K562 (cell line): ENCODE data around the gene ZC3H18. TPM values are rescaled to one million over a fixed set of nuclear protein-coding genes. Genes with fewer than 3 reads are reported as not detected.
A peak's percentile ranks its signal among the peaks of the same experiment; 100 is the strongest.

ENCODE experiments used
- ATAC-seq: fragments of 200-7000 bp; cut with Tn5 transposase; 3 replicates; pipeline ENCODE4 v1.9.1; 2020; ENCODE audit warnings: moderate library complexity
- BruUV-seq: library from RNA; stranded (reverse); fragments of 400-500 nt; replicated peaks from 2 replicates; lab custom pipeline; 2021; lab: Mats Ljungman, UMichigan
- CTCF ChIA-PET: fragments of 300-600 bp; formaldehyde crosslinking; extraction: SDS; loops from one replicate; lab custom pipeline; 2021; ENCODE audit warnings: low intra/inter-chr PET ratio; lab: Yijun Ruan, JAX
- POLR2A ChIA-PET: fragments of 300-600, 350-650 bp; sonication (Branson Sonifier 250); formaldehyde crosslinking; extraction: SDS; loops from one replicate; lab custom pipeline; 2021; ENCODE audit warnings: antibody characterized with exemption, inconsistent platforms; lab: Yijun Ruan, JAX
- DNase-seq, 4 experiments: peaks; one replicate each; pipeline versions ENCODE4 v3.0.0 to v3.0.0-alpha.2; 2011 to 2018; ENCODE audit warnings: low spot score in 3 of 4, mixed read lengths in 3 of 4; ENCODE audit errors: extremely low read depth in 1 of 4
- FAIRE-seq: peaks from 2 replicates; lab custom pipeline; 2011; peaks lifted over from hg19 to GRCh38; lab: Jason Lieb, UNC
- H2AFZ ChIP-seq: 2 replicates; pipeline ENCODE4 v1.6.0; 2011; ENCODE audit warnings: low read depth, low read length, control low read depth, inconsistent platforms
- H3K27ac ChIP-seq: fragments of 200-600 bp; 3 replicates; pipeline ENCODE4 v1.8.0; 2011; ENCODE audit warnings: low read depth, mild to moderate bottlenecking, control low read depth, inconsistent platforms, low read length, moderate library complexity, mixed read lengths; ENCODE audit errors: extremely low read depth
- H3K27me3 ChIP-seq, 2 experiments: fragments of 300-600 bp in 1 of 2; 2 replicates in 1 of 2; 3 replicates in 1 of 2; pipeline versions ENCODE4 v1.6.0 to v1.8.0; 2011; ENCODE audit warnings: inconsistent platforms in 2 of 2, low read length in 2 of 2, mild to moderate bottlenecking in 1 of 2, mixed read lengths in 1 of 2, moderate library complexity in 1 of 2; ENCODE audit not compliant: control insufficient read depth in 2 of 2, insufficient read depth in 2 of 2
- H3K36me3 ChIP-seq: fragments of 300-600 bp; 3 replicates; pipeline ENCODE4 v1.8.0; 2011; ENCODE audit warnings: mild to moderate bottlenecking, low read length, inconsistent platforms; ENCODE audit not compliant: control insufficient read depth, insufficient read depth
- H3K4me1 ChIP-seq, 2 experiments: fragments of 200-600 bp in 1 of 2; replicated peaks in 1 of 2; 2 replicates in 1 of 2; 3 replicates in 1 of 2; pipeline versions ENCODE4 v1.5.1 to v1.8.0; 2011; ENCODE audit warnings: inconsistent platforms in 2 of 2, low read length in 2 of 2, mild to moderate bottlenecking in 1 of 2, mixed read lengths in 1 of 2, moderate library complexity in 1 of 2; ENCODE audit not compliant: control insufficient read depth in 2 of 2, insufficient read depth in 2 of 2
- H3K4me2 ChIP-seq: 2 replicates; pipeline ENCODE4 v1.6.1; 2011; ENCODE audit warnings: low read length, control low read depth, inconsistent platforms, mixed read lengths; ENCODE audit not compliant: insufficient read depth
- H3K4me3 ChIP-seq: fragments of 200-600 bp; sonication (generic), shearing (Covaris generic); 2 replicates; pipeline ENCODE4 v1.5.1; 2016; ENCODE audit warnings: control low read depth, inconsistent platforms
- H3K79me2 ChIP-seq: fragments of 200-600 bp; 3 replicates; pipeline ENCODE4 v1.8.0; 2011; ENCODE audit warnings: low read length, inconsistent platforms; ENCODE audit not compliant: control insufficient read depth, insufficient read depth
- H3K9ac ChIP-seq, 2 experiments: 2 replicates each; pipeline versions ENCODE4 v1.6.0 to v1.6.1; 2011; ENCODE audit warnings: low read depth in 2 of 2, low read length in 2 of 2, control low read depth in 1 of 2, inconsistent platforms in 1 of 2, mild to moderate bottlenecking in 1 of 2, mixed read lengths in 1 of 2; ENCODE audit not compliant: insufficient read depth in 1 of 2
- H3K9me1 ChIP-seq: one replicate; pipeline ENCODE4 v1.6.0; 2011; ENCODE audit warnings: inconsistent platforms, mild to moderate bottlenecking, low read length, moderate library complexity; ENCODE audit not compliant: control insufficient read depth, insufficient read depth
- H3K9me3 ChIP-seq: replicated peaks from 2 replicates; pipeline ENCODE4 v1.5.1; 2011; ENCODE audit warnings: low read depth, low read length, inconsistent platforms; ENCODE audit not compliant: control insufficient read depth, insufficient read depth
- H4K20me1 ChIP-seq: replicated peaks from 2 replicates; pipeline ENCODE4 v1.6.1; 2011; ENCODE audit warnings: low read length, inconsistent platforms, mixed read lengths; ENCODE audit not compliant: control insufficient read depth, insufficient read depth
- E2F5 ChIP-seq: sonication (generic); formaldehyde crosslinking; IDR thresholded peaks from 2 replicates; pipeline ENCODE4 v1.8.0; 2022; ENCODE audit warnings: mild to moderate bottlenecking, missing genetic modification reagents
- ESRRB ChIP-seq: fragments of 250-450 bp; sonication (Bioruptor Pico); IDR thresholded peaks from 2 replicates; pipeline ENCODE4 v1.5.0; 2020; ENCODE audit warnings: mild to moderate bottlenecking, moderate library complexity, borderline replicate concordance
- ETV1 ChIP-seq: fragments of 450-650 bp; conservative IDR thresholded peaks from 2 replicates; pipeline ENCODE4 v1.6.1; 2016; ENCODE audit warnings: missing genetic modification characterization, control low read depth, low read depth, missing compliant biosample characterization
- FOXP4 ChIP-seq: sonication (generic); formaldehyde crosslinking; IDR thresholded peaks from 2 replicates; pipeline ENCODE4 v1.8.0; 2022; ENCODE audit warnings: mild to moderate bottlenecking, missing genetic modification reagents, borderline replicate concordance
- HES1 ChIP-seq: fragments of 450-650 bp; IDR thresholded peaks from 2 replicates; pipeline ENCODE4 v1.6.1; 2016; ENCODE audit warnings: low read depth, mild to moderate bottlenecking, moderate library complexity
- HNRNPH1 ChIP-seq: fragments of 200-400 bp; formaldehyde crosslinking; optimal IDR thresholded peaks from 2 replicates; pipeline ENCODE3; 2017; ENCODE audit warnings: low read depth, mild to moderate bottlenecking, low read length, moderate library complexity
- MCM3 ChIP-seq: fragments of 450-650 bp; IDR thresholded peaks from 2 replicates; pipeline ENCODE4 v1.6.1; 2016
- RFX5 ChIP-seq: IDR thresholded peaks from 2 replicates; pipeline ENCODE4 v1.6.1; 2011; ENCODE audit warnings: low read depth, mild to moderate bottlenecking, improper control_type of control experiment, low read length
- SMARCE1 ChIP-seq: fragments of 450-650 bp; IDR thresholded peaks from 2 replicates; pipeline ENCODE4 v1.7.1; 2016; ENCODE audit warnings: mild to moderate bottlenecking
- TAL1 ChIP-seq: fragments of 450-650 bp; IDR thresholded peaks from 2 replicates; pipeline ENCODE4 v1.6.1; 2016; ENCODE audit warnings: mild to moderate bottlenecking
- TFAP4 ChIP-seq: sonication (generic); formaldehyde crosslinking; IDR thresholded peaks from 2 replicates; pipeline ENCODE4 v1.8.0; 2022; ENCODE audit warnings: missing genetic modification reagents, mild to moderate bottlenecking, moderate library complexity, borderline replicate concordance
- TRIM25 ChIP-seq: fragments of 450-650 bp; IDR thresholded peaks from 2 replicates; pipeline ENCODE4 v1.7.0; 2016; ENCODE audit warnings: borderline replicate concordance
- ZBED1 ChIP-seq: IDR thresholded peaks from 2 replicates; pipeline ENCODE4 v1.6.1; 2014
- ZNF12 ChIP-seq: sonication (generic); formaldehyde crosslinking; IDR thresholded peaks from 2 replicates; pipeline ENCODE4 v1.4.0; 2020; ENCODE audit warnings: mild to moderate bottlenecking, missing genetic modification reagents
- ZNF347 ChIP-seq: fragments of 450-650 bp; formaldehyde crosslinking; IDR thresholded peaks from 2 replicates; pipeline ENCODE4 v1.4.0; 2020; ENCODE audit warnings: low read depth, mild to moderate bottlenecking, moderate library complexity
- WGBS: fragments of 100-300 bp; shearing (Covaris generic); methylation state at CpG from one replicate; pipeline ENCODE4 v1.1.6; 2016; ENCODE audit warnings: low coverage, mixed read lengths; ENCODE audit not compliant: insufficient coverage; ENCODE audit errors: missing lambda C conversion rate; 5-methylcytosine and 5-hydroxymethylcytosine counted together
- in situ Hi-C: fragments of 300-500 bp; cut with MboI; formaldehyde crosslinking; loops from 4 replicates; pipeline ENCODE4 v1.15.0; 2018; ENCODE audit warnings: inconsistent platforms, mixed read lengths
- intact Hi-C: fragments of 100-400 bp; cut with micrococcal nuclease; formaldehyde crosslinking; loops from 2 replicates; pipeline ENCODE4 v1.14.2; 2022
- polyA plus RNA-seq, 8 experiments: library from polyadenylated mRNA; depleted of rRNA in 4 of 8; stranded (reverse) in 5 of 8; unstranded in 3 of 8; fragments of >200 nt; fragmentation: Nextera tagmentation in 2 of 8; fragmentation: Illumina TruSeq in 1 of 8; extraction: Ambion mirVana in 2 of 8; extraction: Trizol in 1 of 8; gene quantifications; 2 replicates each; pipeline versions ENCODE4 v1.2.1 to v1.2.3, GENCODE V29; 2011 to 2014; ENCODE audit warnings: inconsistent platforms in 1 of 8, missing spikeins in 1 of 8
- total RNA-seq, 7 experiments: library from RNA; depleted of rRNA in 6 of 7; stranded (reverse); fragments of >200 nt in 6 of 7; fragmentation: Illumina TruSeq in 2 of 7; extraction: Trizol in 2 of 7; gene quantifications; 2 replicates each; pipeline versions ENCODE4 v1.2.1 to v1.2.3, GENCODE V29; 2011 to 2021; ENCODE audit warnings: low replicate concordance in 1 of 7

The ZC3H18 gene
- total and polyA plus RNA-seq, 9 of the 15 experiments (the other 6 are each of a cell fraction or from before 2014, with no cell fraction given) = 1.7 to 88.7 (median 26.9) TPM

GRCh38 chr16:88538366-88539060 lies 31.7 kb upstream of the ZC3H18 start:
- peaks cover 14% of the 10 kb centered on the region for H3K9me3 ChIP-seq
- no peaks in the 10 kb centered on the region for H3K9me1 ChIP-seq
- intact Hi-C loops = no loop called here
- POLR2A ChIA-PET = interaction anchor here (0.7 to 0.9 kb wide), 2 partner anchors 24 to 319 kb away, joined by 3 to 5 read pairs; no protein-coding TSS in a partner anchor
- H3K9ac ChIP-seq = no peak overlapping the region
- CTCF ChIA-PET = no interaction called here
- ATAC-seq (no peak; the same call in 2 of the 3 replicates), DNase-seq (no peak), FAIRE-seq (no peak)
- H3K27me3 ChIP-seq = peaks cover 27 to 41% of the 10 kb centered on the region in 2 experiments; a peak in 4 of 5 replicates
- H3K27ac ChIP-seq = no peak overlapping the region
- H3K4me2 ChIP-seq = no peak overlapping the region
- in situ Hi-C loops = no loop called here
- H3K79me2 ChIP-seq = no peaks in the 10 kb centered on the region
- no peak overlapping the region for H2AFZ ChIP-seq
- BruUV-seq = no TSS peak
- no peak overlapping the region for H3K4me3 ChIP-seq
- 15% methylated on average over 23 of the region's 23 CpGs for WGBS
- H3K4me1 ChIP-seq = peaks cover 0 to 58% of the 10 kb centered on the region in 2 experiments; a peak in 3 of 5 replicates
- H4K20me1 ChIP-seq = peaks cover 13% of the 10 kb centered on the region
- H3K36me3 ChIP-seq = peaks cover 12% of the 10 kb centered on the region; the same call in 2 of the 3 replicates
- TF ChIP-seq TAL1 (no peak), FOXP4 (CRISPR knock-in tag) (no peak), MCM3 (peak; percentile 50; the same call in 1 of the 2 replicates), ZBED1 (no peak), SMARCE1 (no peak), E2F5 (CRISPR knock-in tag) (0 out of 2 replicates have a peak, but pooled peaks have one; percentile 22), TFAP4 (no peak), HNRNPH1 (no peak), ZNF12 (no peak), ESRRB (CRISPR knock-in tag) (no peak), RFX5 (no peak), ETV1 (tag) (no peak), ZNF347 (CRISPR knock-in tag) (no peak), HES1 (no peak), TRIM25 (no peak)
